ENCODE data around the gene DIP2C. TPM values are rescaled to one million over a fixed set of nuclear protein-coding genes. Genes with fewer than 3 reads are reported as not detected.
A peak's percentile ranks its signal among the peaks of the same experiment; 100 is the strongest.
"Not testable (repeated sequence)": the region's sequence is repeated elsewhere in the genome, so short reads cannot be mapped to it uniquely, and the experiment has no call there.

DIP2C gene
- total RNA-seq, 1 donor from 2014 or later: 23.1 TPM

DNA sequence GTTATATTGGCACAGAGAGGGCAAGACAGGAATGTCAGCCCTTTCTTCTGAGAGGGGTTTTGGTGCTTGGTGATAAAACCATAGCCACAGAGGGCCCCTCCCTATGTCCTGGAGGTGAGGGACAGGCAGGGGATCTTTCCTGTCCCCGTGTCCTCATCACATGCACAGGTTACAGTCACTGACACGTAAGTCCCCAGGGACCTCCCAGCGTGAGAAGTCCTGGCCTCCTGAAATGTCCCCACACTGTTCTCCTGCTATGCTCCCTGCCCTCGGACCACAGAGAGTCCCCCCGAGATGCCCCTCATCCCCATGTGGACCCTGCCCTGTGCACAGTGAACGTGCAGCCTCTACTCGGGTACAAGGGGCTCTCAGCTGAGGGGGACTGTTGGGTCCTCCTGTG, 293.8 kb downstream of the DIP2C start:
- peak; percentile 45 for DNase-seq (ENCODE audit: extremely low spot score, unreplicated experiment)
- peaks cover 4% of the 10 kb centered on the region for H3K4me1 Mint-ChIP-seq (ENCODE audit: unreplicated experiment)
- H3K27ac Mint-ChIP-seq: no peak overlapping the region
- peaks cover 9% of the 10 kb centered on the region for H3K36me3 Mint-ChIP-seq
- H3K9me3 Mint-ChIP-seq: no peaks in the 10 kb centered on the region
- no peaks in the 10 kb centered on the region for H3K27me3 Mint-ChIP-seq
- no peak overlapping the region for H3K4me3 Mint-ChIP-seq
- no peak for TF ChIP-seq CTCF (conservative IDR thresholded peaks at IDR 0.05)

DNA sequence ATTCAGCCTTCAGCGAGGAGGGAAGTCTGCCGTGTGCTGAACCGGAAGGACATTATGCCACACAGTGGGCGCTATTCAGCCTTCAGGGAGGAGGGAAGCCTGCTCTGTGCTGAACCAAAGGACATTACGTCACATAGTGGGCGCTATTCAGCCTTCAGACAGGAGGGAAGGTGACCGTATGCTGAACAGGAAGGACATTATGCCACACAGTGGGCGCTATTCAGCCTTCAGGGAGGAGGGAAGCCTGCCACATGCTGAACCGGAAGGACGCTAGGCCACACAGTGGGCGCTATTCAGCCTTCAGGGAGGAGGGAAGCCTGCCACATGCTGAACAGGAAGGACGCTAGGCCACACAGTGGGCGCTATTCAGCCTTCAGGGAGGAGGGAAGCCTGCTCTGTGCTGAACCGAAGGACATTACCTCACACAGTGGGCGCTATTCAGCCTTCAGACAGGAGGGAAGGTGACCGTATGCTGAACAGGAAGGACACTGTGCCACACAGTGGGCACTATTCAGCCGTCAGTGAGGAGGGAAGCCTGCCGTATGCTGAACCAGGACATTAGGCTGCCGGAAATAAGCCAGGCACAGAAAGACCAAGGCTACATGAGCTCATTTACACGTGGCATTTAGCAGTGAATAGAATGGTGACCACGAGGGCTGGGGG, 294.9 kb downstream of the DIP2C start:
- DNase-seq (ENCODE audit: extremely low spot score, unreplicated experiment): peak; percentile 42
- H3K4me3 Mint-ChIP-seq, H3K36me3 Mint-ChIP-seq: not testable (repeated sequence)

GRCh38 chr10:393787-394438, 295.6 kb downstream of the DIP2C start:
- H3K27ac Mint-ChIP-seq: peak overlapping the region; percentile 41
- H3K4me1 Mint-ChIP-seq (ENCODE audit: unreplicated experiment): peaks cover 4% of the 10 kb centered on the region
- no peaks in the 10 kb centered on the region for H3K36me3 Mint-ChIP-seq
- peak; percentile 27 for DNase-seq (ENCODE audit: extremely low spot score, unreplicated experiment)
- H3K27me3 Mint-ChIP-seq: no peaks in the 10 kb centered on the region
- no peak overlapping the region for H3K4me3 Mint-ChIP-seq
- no peaks in the 10 kb centered on the region for H3K9me3 Mint-ChIP-seq
- TF ChIP-seq CTCF (conservative IDR thresholded peaks at IDR 0.05): no peak

More for the DNA sequence above, 294.9 kb downstream of the DIP2C start:
- not testable (repeated sequence) for H3K4me1 Mint-ChIP-seq (ENCODE audit: unreplicated experiment); H3K9me3 Mint-ChIP-seq; H3K27me3 Mint-ChIP-seq
- peak overlapping the region; percentile 41 for H3K27ac Mint-ChIP-seq

DNA sequence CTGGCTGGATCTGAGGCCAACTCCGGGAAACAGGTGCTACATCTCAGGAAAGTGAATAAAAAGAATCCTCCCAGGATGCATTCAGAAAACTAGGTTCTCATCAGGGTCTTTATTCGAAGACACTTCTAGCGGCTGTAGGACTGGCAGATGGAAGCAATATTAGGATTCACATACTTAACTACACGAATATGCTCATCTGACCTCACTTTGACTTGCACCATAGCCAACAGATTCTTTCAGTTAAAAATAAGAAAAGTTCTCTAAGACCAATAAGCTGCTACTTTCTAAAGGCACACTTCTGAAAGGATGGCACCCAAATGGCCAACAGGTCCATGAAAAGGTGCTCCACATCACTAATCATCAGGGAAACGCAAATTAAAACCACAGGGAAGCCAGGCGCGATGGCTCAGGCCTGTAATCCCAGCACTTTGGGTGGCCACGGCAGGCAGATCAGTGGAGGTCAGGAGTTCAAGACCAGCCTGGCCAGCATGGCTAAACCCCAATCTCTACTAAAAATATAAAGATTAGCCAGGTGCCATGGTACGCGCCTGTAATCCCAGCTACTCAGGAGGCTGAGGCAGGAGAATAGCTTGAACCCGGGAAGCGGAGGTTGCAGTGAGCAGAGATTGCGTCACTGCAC, 296.2 kb downstream of the DIP2C start:
- Mint-ChIP-seq H3K9me3 (no peaks in the 10 kb centered on the region), H3K27me3 (no peaks in the 10 kb centered on the region), H3K27ac (no peak overlapping the region), H3K4me3 (no peak overlapping the region), H3K36me3 (peaks cover 4% of the 10 kb centered on the region), H3K4me1 (ENCODE audit: unreplicated experiment) (peaks cover 4% of the 10 kb centered on the region)
- TF ChIP-seq CTCF (conservative IDR thresholded peaks at IDR 0.05): no peak
- peak; percentile 45 for DNase-seq (ENCODE audit: extremely low spot score, unreplicated experiment)

- DNase-seq (ENCODE audit: extremely low spot score, unreplicated experiment): no peak
- Mint-ChIP-seq H3K9me3 (no peaks in the 10 kb centered on the region), H3K4me1 (ENCODE audit: unreplicated experiment) (peaks cover 4% of the 10 kb centered on the region), H3K4me3 (no peak overlapping the region), H3K36me3 (peaks cover 4% of the 10 kb centered on the region), H3K27me3 (no peaks in the 10 kb centered on the region), H3K27ac (no peak overlapping the region)
- TF ChIP-seq CTCF (conservative IDR thresholded peaks at IDR 0.05): no peak
Observed at GRCh38 chr10:392705-393037, 296.8 kb downstream of the DIP2C start.

Data from type B pancreatic cell (in vitro differentiated cells).